Measurements from ENCODE around the gene SHMT1.
"Not testable (repeated sequence)": the region's sequence is repeated elsewhere in the genome, so short reads cannot be mapped to it uniquely, and the experiment has no call there.

SHMT1 gene

GRCh38 chr17:18378205-18378505 is 14.8 kb upstream of the SHMT1 start:
- Histone ChIP-seq H3K9ac (no peak overlapping the region), H3K4me3 (IDR thresholded peaks at IDR 0.05; ENCODE audit: insufficient read depth, low read depth, low read length) (no peak overlapping the region), H3K27me3 (ENCODE audit: insufficient read depth, low read depth) (no peaks in the 10 kb centered on the region), H4K20me1 (ENCODE audit: insufficient read depth) (no peaks in the 10 kb centered on the region), H3K27ac (no peak overlapping the region), H3K4me1 (ENCODE audit: low read depth, poor library complexity, severe bottlenecking) (peaks cover 31% of the 10 kb centered on the region), H3K79me2 (ENCODE audit: insufficient read depth, low read depth) (no peaks in the 10 kb centered on the region), H3K36me3 (ENCODE audit: insufficient read depth) (no peaks in the 10 kb centered on the region), H2AFZ (ENCODE audit: low read depth) (no peak overlapping the region), H3K4me2 (no peak overlapping the region; the same call in 1 of the 2 replicates)
- no peak for TF ChIP-seq CTCF (conservative IDR thresholded peaks at IDR 0.05; ENCODE audit: low read depth, low read length)

GRCh38 chr17:18377437-18378204 is 14.3 kb upstream of the SHMT1 start, which contains the start of gene EVPLL:
Gene EVPLL (plus strand): TSS chr17:18377778. CDS start chr17:18380938, 3,160 bp downstream.
- TF ChIP-seq CTCF (conservative IDR thresholded peaks at IDR 0.05; ENCODE audit: low read depth, low read length), result no peak
- Histone ChIP-seq H3K4me3 (IDR thresholded peaks at IDR 0.05; ENCODE audit: insufficient read depth, low read depth, low read length) (no peak within 1 kb of the TSS), H3K4me1 (ENCODE audit: low read depth, poor library complexity, severe bottlenecking) (peaks cover 36% of the 10 kb centered on the region), H2AFZ (ENCODE audit: low read depth) (peak within 1 kb of the TSS; percentile 49; the same call in 1 of the 2 replicates), H3K9ac (peak within 1 kb of the TSS; percentile 9; the same call in 1 of the 2 replicates), H3K27ac (no peak within 1 kb of the TSS), H3K36me3 (ENCODE audit: insufficient read depth) (no peaks in the 10 kb centered on the region), H3K27me3 (ENCODE audit: insufficient read depth, low read depth) (no peaks in the 10 kb centered on the region), H4K20me1 (ENCODE audit: insufficient read depth) (no peaks in the 10 kb centered on the region), H3K79me2 (ENCODE audit: insufficient read depth, low read depth) (no peaks in the 10 kb centered on the region), H3K4me2 (peak within 1 kb of the TSS; percentile 68; the same call in 1 of the 2 replicates)

GRCh38 chr17:18374216-18374615 is 10.9 kb upstream of the SHMT1 start:
- Histone ChIP-seq H3K27me3 (ENCODE audit: insufficient read depth, low read depth) (no peaks in the 10 kb centered on the region), H3K27ac (no peak overlapping the region), H3K36me3 (ENCODE audit: insufficient read depth) (no peaks in the 10 kb centered on the region), H3K79me2 (ENCODE audit: insufficient read depth, low read depth) (no peaks in the 10 kb centered on the region), H3K4me3 (IDR thresholded peaks at IDR 0.05; ENCODE audit: insufficient read depth, low read depth, low read length) (no peak overlapping the region), H3K4me1 (ENCODE audit: low read depth, poor library complexity, severe bottlenecking) (peaks cover 61% of the 10 kb centered on the region), H4K20me1 (ENCODE audit: insufficient read depth) (no peaks in the 10 kb centered on the region), H3K9ac (no peak overlapping the region), H3K4me2 (no peak overlapping the region; the same call in 1 of the 2 replicates), H2AFZ (ENCODE audit: low read depth) (no peak overlapping the region)
- no peak for TF ChIP-seq CTCF (conservative IDR thresholded peaks at IDR 0.05; ENCODE audit: low read depth, low read length)

GRCh38 chr17:18373181-18373580 is 9.8 kb upstream of the SHMT1 start:
- H3K27me3 ChIP-seq (ENCODE audit: insufficient read depth, low read depth); H2AFZ ChIP-seq (ENCODE audit: low read depth); H3K36me3 ChIP-seq (ENCODE audit: insufficient read depth); H3K4me3 ChIP-seq (IDR thresholded peaks at IDR 0.05; ENCODE audit: insufficient read depth, low read depth, low read length); H3K9ac ChIP-seq; H3K79me2 ChIP-seq (ENCODE audit: insufficient read depth, low read depth); H4K20me1 ChIP-seq (ENCODE audit: insufficient read depth): not testable (repeated sequence)
- H3K27ac ChIP-seq, result peak overlapping the region; percentile 65; the same call in 1 of the 2 replicates
- peak overlapping the region; percentile 57; the same call in 1 of the 2 replicates for H3K4me2 ChIP-seq
- peaks cover 61% of the 10 kb centered on the region for H3K4me1 ChIP-seq (ENCODE audit: low read depth, poor library complexity, severe bottlenecking)

- peaks cover 44% of the 10 kb centered on the region for H3K4me1 ChIP-seq (ENCODE audit: low read depth, poor library complexity, severe bottlenecking)
- H3K4me3 ChIP-seq (IDR thresholded peaks at IDR 0.05; ENCODE audit: insufficient read depth, low read depth, low read length), result no peak overlapping the region
- no peak for TF ChIP-seq CTCF (conservative IDR thresholded peaks at IDR 0.05; ENCODE audit: low read depth, low read length)
- H2AFZ ChIP-seq (ENCODE audit: low read depth), result peak overlapping the region; percentile 30
- H3K9ac ChIP-seq, result 0 out of 2 replicates have a peak overlapping the region, but pooled peaks have one; percentile 22
- no peaks in the 10 kb centered on the region for H4K20me1 ChIP-seq (ENCODE audit: insufficient read depth)
- peak overlapping the region; percentile 65 for H3K27ac ChIP-seq
- H3K79me2 ChIP-seq (ENCODE audit: insufficient read depth, low read depth), result no peaks in the 10 kb centered on the region
- no peaks in the 10 kb centered on the region for H3K27me3 ChIP-seq (ENCODE audit: insufficient read depth, low read depth)
- H3K4me2 ChIP-seq, result peak overlapping the region; percentile 57
- H3K36me3 ChIP-seq (ENCODE audit: insufficient read depth), result no peaks in the 10 kb centered on the region
These were observed 8.1 kb upstream of the SHMT1 start for GRCh38 chr17:18371455-18371854.
